ENCODE results near the gene FBXL7.

Gene FBXL7

GRCh38 chr5:15640116-15640515 is 140.1 kb downstream of the FBXL7 start:
- TF ChIP-seq, protein P1, sequence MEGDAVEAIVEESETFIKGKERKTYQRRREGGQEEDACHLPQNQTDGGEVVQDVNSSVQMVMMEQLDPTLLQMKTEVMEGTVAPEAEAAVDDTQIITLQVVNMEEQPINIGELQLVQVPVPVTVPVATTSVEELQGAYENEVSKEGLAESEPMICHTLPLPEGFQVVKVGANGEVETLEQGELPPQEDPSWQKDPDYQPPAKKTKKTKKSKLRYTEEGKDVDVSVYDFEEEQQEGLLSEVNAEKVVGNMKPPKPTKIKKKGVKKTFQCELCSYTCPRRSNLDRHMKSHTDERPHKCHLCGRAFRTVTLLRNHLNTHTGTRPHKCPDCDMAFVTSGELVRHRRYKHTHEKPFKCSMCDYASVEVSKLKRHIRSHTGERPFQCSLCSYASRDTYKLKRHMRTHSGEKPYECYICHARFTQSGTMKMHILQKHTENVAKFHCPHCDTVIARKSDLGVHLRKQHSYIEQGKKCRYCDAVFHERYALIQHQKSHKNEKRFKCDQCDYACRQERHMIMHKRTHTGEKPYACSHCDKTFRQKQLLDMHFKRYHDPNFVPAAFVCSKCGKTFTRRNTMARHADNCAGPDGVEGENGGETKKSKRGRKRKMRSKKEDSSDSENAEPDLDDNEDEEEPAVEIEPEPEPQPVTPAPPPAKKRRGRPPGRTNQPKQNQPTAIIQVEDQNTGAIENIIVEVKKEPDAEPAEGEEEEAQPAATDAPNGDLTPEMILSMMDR (conservative IDR thresholded peaks at IDR 0.05; ENCODE audit: low read length), result no peak

DNA sequence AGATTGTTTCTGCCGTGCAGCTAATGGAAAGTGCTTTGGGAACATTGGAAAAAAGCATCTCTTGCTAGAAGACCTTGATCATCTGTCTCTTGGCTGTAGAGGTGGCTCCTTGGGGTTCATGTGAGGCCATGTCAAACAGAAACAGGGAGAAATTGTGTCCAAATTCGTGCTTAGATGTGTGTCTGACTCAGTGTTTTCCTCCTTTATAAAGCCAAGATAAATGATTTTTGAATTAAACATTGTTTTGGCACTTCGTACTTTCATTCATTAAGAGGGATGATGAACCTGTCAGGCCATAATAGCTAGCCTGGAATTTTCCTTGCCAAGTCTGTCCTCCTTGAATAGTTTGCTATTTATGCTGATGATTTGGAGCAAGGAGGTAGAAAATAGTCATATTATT is 143.8 kb downstream of the FBXL7 start:
- Histone ChIP-seq H3K4me3 (ENCODE audit: low read length, poor library complexity, severe bottlenecking) (no peak overlapping the region), H3K9ac (ENCODE audit: low read depth, low read length, poor library complexity, severe bottlenecking) (no peak overlapping the region), H3K9me3 (ENCODE audit: insufficient read depth, low read depth, low read length) (peaks cover 4% of the 10 kb centered on the region; the same call in 1 of the 2 replicates), H3K4me2 (ENCODE audit: low read depth, low read length, poor library complexity, severe bottlenecking) (no peak overlapping the region), H3K79me2 (ENCODE audit: insufficient read depth, low read length) (no peaks in the 10 kb centered on the region), H4K20me1 (ENCODE audit: insufficient read depth, low read length, poor library complexity, severe bottlenecking) (no peaks in the 10 kb centered on the region), H3K27me3 (ENCODE audit: insufficient read depth, low read length, poor library complexity, severe bottlenecking) (no peaks in the 10 kb centered on the region), H3K36me3 (ENCODE audit: insufficient read depth, low read length) (no peaks in the 10 kb centered on the region), H3K9me2 (replicated peaks; ENCODE audit: low read depth, low read length) (no peaks in the 10 kb centered on the region), H3K4me1 (ENCODE audit: insufficient read depth, low read length, poor library complexity, severe bottlenecking) (no peaks in the 10 kb centered on the region), H2AFZ (ENCODE audit: low read length) (no peak overlapping the region), H3F3A (ENCODE audit: low read depth) (no peaks in the 10 kb centered on the region)
- TF ChIP-seq, protein P1 (conservative IDR thresholded peaks at IDR 0.05; ENCODE audit: low read length), result no peak
- no peak for TF ChIP-seq EZH2phosphoT487 (IDR thresholded peaks at IDR 0.05; ENCODE audit: borderline replicate concordance)

More at GRCh38 chr5:15640116-15640515, 140.1 kb downstream of the FBXL7 start:
- Histone ChIP-seq H3K9ac (ENCODE audit: low read depth, low read length, poor library complexity, severe bottlenecking) (no peak overlapping the region), H3K9me2 (replicated peaks; ENCODE audit: low read depth, low read length) (no peaks in the 10 kb centered on the region), H3K4me3 (ENCODE audit: low read length, poor library complexity, severe bottlenecking) (no peak overlapping the region), H2AFZ (ENCODE audit: low read length) (no peak overlapping the region), H3K9me3 (ENCODE audit: insufficient read depth, low read depth, low read length) (peaks cover 4% of the 10 kb centered on the region; the same call in 1 of the 2 replicates), H3K4me1 (ENCODE audit: insufficient read depth, low read length, poor library complexity, severe bottlenecking) (no peaks in the 10 kb centered on the region), H3K79me2 (ENCODE audit: insufficient read depth, low read length) (no peaks in the 10 kb centered on the region), H3F3A (ENCODE audit: low read depth) (no peaks in the 10 kb centered on the region), H4K20me1 (ENCODE audit: insufficient read depth, low read length, poor library complexity, severe bottlenecking) (no peaks in the 10 kb centered on the region), H3K36me3 (ENCODE audit: insufficient read depth, low read length) (no peaks in the 10 kb centered on the region), H3K4me2 (ENCODE audit: low read depth, low read length, poor library complexity, severe bottlenecking) (no peak overlapping the region), H3K27me3 (ENCODE audit: insufficient read depth, low read length, poor library complexity, severe bottlenecking) (no peaks in the 10 kb centered on the region)

GRCh38 chr5:15645381-15646160 is 145.6 kb downstream of the FBXL7 start:
- Histone ChIP-seq H3K4me3 (ENCODE audit: low read length, poor library complexity, severe bottlenecking) (no peak overlapping the region), H3K79me2 (ENCODE audit: insufficient read depth, low read length) (no peaks in the 10 kb centered on the region), H3K9me3 (ENCODE audit: insufficient read depth, low read depth, low read length) (peaks cover 4% of the 10 kb centered on the region; the same call in 1 of the 2 replicates), H3K27me3 (ENCODE audit: insufficient read depth, low read length, poor library complexity, severe bottlenecking) (no peaks in the 10 kb centered on the region), H3K9me2 (replicated peaks; ENCODE audit: low read depth, low read length) (no peaks in the 10 kb centered on the region), H4K20me1 (ENCODE audit: insufficient read depth, low read length, poor library complexity, severe bottlenecking) (no peaks in the 10 kb centered on the region), H3K4me1 (ENCODE audit: insufficient read depth, low read length, poor library complexity, severe bottlenecking) (no peaks in the 10 kb centered on the region), H3K4me2 (ENCODE audit: low read depth, low read length, poor library complexity, severe bottlenecking) (no peak overlapping the region), H3K36me3 (ENCODE audit: insufficient read depth, low read length) (no peaks in the 10 kb centered on the region), H3K9ac (ENCODE audit: low read depth, low read length, poor library complexity, severe bottlenecking) (no peak overlapping the region), H3F3A (ENCODE audit: low read depth) (no peaks in the 10 kb centered on the region), H2AFZ (ENCODE audit: low read length) (no peak overlapping the region)
- no peak for TF ChIP-seq EZH2phosphoT487 (IDR thresholded peaks at IDR 0.05; ENCODE audit: borderline replicate concordance)
- TF ChIP-seq, protein P1 (conservative IDR thresholded peaks at IDR 0.05; ENCODE audit: low read length), result no peak
